Left lung (tissue), 10 donors: ENCODE data around the gene SPATA17. TPM values are rescaled to one million over a fixed set of nuclear protein-coding genes. Genes with fewer than 3 reads are reported as not detected.

Source experiments
- ATAC-seq: fragments of 200-7000 bp; cut with Tn5 transposase; one replicate; pipeline ENCODE4 v1.9.1; 2020; ENCODE audit warnings: moderate library complexity
- DNase-seq, 4 donors: peaks; one replicate each; pipeline ENCODE4 v3.0.0-alpha.2; 2013 to 2020
- H3K27ac ChIP-seq, 2 donors: fragments of 200-600 bp; sonication (generic) in 1 of 2; one replicate each; pipeline versions ENCODE4 v1.5.0 to v1.8.0; 2020 to 2021
- H3K27me3 ChIP-seq, 2 donors: fragments of 200-600 bp; sonication (generic) in 1 of 2; one replicate each; pipeline versions ENCODE4 v1.5.0 to v1.8.0; 2020 to 2021
- H3K36me3 ChIP-seq, 2 donors: fragments of 200-600 bp; sonication (generic) in 1 of 2; one replicate each; pipeline versions ENCODE4 v1.5.0 to v1.8.0; 2020 to 2021
- H3K4me1 ChIP-seq, 2 donors: fragments of 200-600 bp; one replicate each; pipeline ENCODE4 v1.8.0; 2021
- H3K4me3 ChIP-seq, 2 donors: fragments of 200-600 bp; sonication (generic) in 1 of 2; one replicate each; pipeline versions ENCODE4 v1.5.0 to v1.8.0; 2020 to 2021; ENCODE audit warnings: mild to moderate bottlenecking in 1 of 2
- H3K9me3 ChIP-seq, 2 donors: fragments of 200-600 bp; sonication (generic) in 1 of 2; one replicate each; pipeline versions ENCODE4 v1.5.0 to v1.8.0; 2020 to 2021
- intact Hi-C, 2 donors: fragments of 100-400 bp; cut with DNase I; formaldehyde crosslinking; loops; one replicate each; pipeline versions ENCODE4 v1.11.2 to v1.14.2; 2022
- polyA plus RNA-seq, 6 donors: library from polyadenylated mRNA; unstranded; fragments of 120-200 nt; gene quantifications; one replicate each; pipeline ENCODE4 v1.2.1, GENCODE V29; 2013; ENCODE audit not compliant: insufficient read length in 6 of 6
- total RNA-seq, 2 donors: library from RNA; stranded (reverse); fragmentation: NEBNext Ultra II Directional; extraction: Animal tissue kit (Norgen Biotek cat#: 25700); gene quantifications; one replicate each; pipeline ENCODE4 v1.2.1, GENCODE V29; 2021
- TF ChIP-seq, protein P1 (sequence below), 2 donors: fragments of 200-600 bp; sonication (generic) in 1 of 2; IDR thresholded peaks; one replicate each; pipeline versions ENCODE4 v1.5.0 to v1.8.0; 2021; ENCODE audit warnings: antibody characterized with exemption in 2 of 2
- donor health status: DM: no; HTN: yes; CAD: no.
- donor health status: DM: no; HTN: no; CAD: no.

SPATA17 gene
- total and polyA plus RNA-seq, 8 donors, result 1.8 to 8.8 (median 6.4) TPM

- ATAC-seq, result no peak
- intact Hi-C loops, result no loop called here
These were observed 257.2 kb downstream of the SPATA17 start for GRCh38 chr1:217888328-217888727.

GRCh38 chr1:217889401-217889800, 258.3 kb downstream of the SPATA17 start:
- TF ChIP-seq, protein P1, sequence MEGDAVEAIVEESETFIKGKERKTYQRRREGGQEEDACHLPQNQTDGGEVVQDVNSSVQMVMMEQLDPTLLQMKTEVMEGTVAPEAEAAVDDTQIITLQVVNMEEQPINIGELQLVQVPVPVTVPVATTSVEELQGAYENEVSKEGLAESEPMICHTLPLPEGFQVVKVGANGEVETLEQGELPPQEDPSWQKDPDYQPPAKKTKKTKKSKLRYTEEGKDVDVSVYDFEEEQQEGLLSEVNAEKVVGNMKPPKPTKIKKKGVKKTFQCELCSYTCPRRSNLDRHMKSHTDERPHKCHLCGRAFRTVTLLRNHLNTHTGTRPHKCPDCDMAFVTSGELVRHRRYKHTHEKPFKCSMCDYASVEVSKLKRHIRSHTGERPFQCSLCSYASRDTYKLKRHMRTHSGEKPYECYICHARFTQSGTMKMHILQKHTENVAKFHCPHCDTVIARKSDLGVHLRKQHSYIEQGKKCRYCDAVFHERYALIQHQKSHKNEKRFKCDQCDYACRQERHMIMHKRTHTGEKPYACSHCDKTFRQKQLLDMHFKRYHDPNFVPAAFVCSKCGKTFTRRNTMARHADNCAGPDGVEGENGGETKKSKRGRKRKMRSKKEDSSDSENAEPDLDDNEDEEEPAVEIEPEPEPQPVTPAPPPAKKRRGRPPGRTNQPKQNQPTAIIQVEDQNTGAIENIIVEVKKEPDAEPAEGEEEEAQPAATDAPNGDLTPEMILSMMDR (IDR thresholded peaks at IDR 0.05), result no peak
- no peak overlapping the region for H3K27ac ChIP-seq
- no peaks in the 10 kb centered on the region for H3K9me3 ChIP-seq
- DNase-seq (no peak), ATAC-seq (no peak)
- H3K27me3 ChIP-seq, result no peaks in the 10 kb centered on the region
- intact Hi-C loops, result no loop called here
- H3K4me1 ChIP-seq, result no peaks in the 10 kb centered on the region
- H3K36me3 ChIP-seq, result no peaks in the 10 kb centered on the region
- H3K4me3 ChIP-seq, result no peak overlapping the region

More at GRCh38 chr1:217888328-217888727, 257.2 kb downstream of the SPATA17 start:
- no peak overlapping the region for H3K27ac ChIP-seq
- H3K9me3 ChIP-seq, result peaks cover 0 to 4% of the 10 kb centered on the region in 2 donors
- no peaks in the 10 kb centered on the region for H3K36me3 ChIP-seq
- H3K27me3 ChIP-seq, result no peaks in the 10 kb centered on the region
- H3K4me1 ChIP-seq, result no peaks in the 10 kb centered on the region
- TF ChIP-seq, protein P1 (IDR thresholded peaks at IDR 0.05), result no peak
- H3K4me3 ChIP-seq, result no peak overlapping the region
- no peak for DNase-seq

DNA sequence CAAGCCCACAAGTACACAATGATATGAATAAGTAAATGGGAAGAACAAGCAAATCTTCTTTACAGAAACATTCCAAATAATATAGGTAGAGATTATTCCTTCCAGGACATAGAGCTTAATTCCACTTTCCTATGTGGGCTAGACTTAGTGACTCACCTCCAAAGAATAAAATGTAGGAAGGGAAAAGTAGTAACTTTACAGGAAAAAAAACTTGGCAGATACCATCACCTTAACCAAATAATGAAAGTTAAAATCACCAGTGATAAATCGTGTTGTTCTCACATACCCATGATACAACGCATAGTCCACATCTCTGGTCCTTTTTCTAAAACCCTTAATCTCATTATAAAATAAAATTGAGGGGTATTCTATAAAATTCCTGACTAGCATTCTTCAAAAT, 260.8 kb downstream of the SPATA17 start:
- TF ChIP-seq, protein P1 (IDR thresholded peaks at IDR 0.05), result no peak
- H3K36me3 ChIP-seq, result no peaks in the 10 kb centered on the region
- no peaks in the 10 kb centered on the region for H3K27me3 ChIP-seq
- H3K9me3 ChIP-seq, result no peaks in the 10 kb centered on the region
- no peak for ATAC-seq
- intact Hi-C loops, result no loop called here
- no peak overlapping the region for H3K27ac ChIP-seq
- DNase-seq, result no peak
- no peaks in the 10 kb centered on the region for H3K4me1 ChIP-seq
- H3K4me3 ChIP-seq, result no peak overlapping the region

GRCh38 chr1:217892750-217893149, 261.6 kb downstream of the SPATA17 start:
- DNase-seq (no peak), ATAC-seq (no peak)
- Histone ChIP-seq H3K4me1 (no peaks in the 10 kb centered on the region), H3K9me3 (no peaks in the 10 kb centered on the region), H3K27ac (no peak overlapping the region), H3K4me3 (no peak overlapping the region), H3K27me3 (no peaks in the 10 kb centered on the region), H3K36me3 (no peaks in the 10 kb centered on the region)
- intact Hi-C loops, result no loop called here
- TF ChIP-seq, protein P1 (IDR thresholded peaks at IDR 0.05), result no peak

DNA sequence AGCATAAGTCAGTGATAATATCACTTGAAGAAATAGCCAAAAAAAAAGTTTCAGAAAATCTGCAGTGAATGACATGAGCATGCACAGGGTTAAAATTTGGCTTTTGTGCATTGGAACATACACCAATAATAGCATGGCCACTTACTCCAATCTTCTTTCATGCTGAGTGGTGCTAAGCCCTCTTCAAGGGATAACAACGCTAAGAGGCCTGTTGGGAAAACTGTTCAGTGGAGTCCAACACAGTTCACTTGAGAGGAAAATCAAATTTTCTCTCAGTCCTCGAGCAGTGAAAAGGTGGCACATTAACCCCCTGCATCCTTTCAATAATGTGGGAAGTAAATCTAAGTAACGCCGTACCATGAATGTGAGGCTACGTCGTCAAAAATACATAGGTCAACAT, 264.7 kb downstream of the SPATA17 start:
- H3K36me3 ChIP-seq, result no peaks in the 10 kb centered on the region
- ATAC-seq (peak; percentile 74), DNase-seq (peak in 2 of 4 donors; percentile 1 to 28)
- no peaks in the 10 kb centered on the region for H3K9me3 ChIP-seq
- H3K4me3 ChIP-seq, result no peak overlapping the region
- intact Hi-C loops, result no loop called here
- H3K27me3 ChIP-seq, result no peaks in the 10 kb centered on the region
- TF ChIP-seq, protein P1 (IDR thresholded peaks at IDR 0.05), result no peak
- no peak overlapping the region for H3K27ac ChIP-seq
- no peaks in the 10 kb centered on the region for H3K4me1 ChIP-seq
